ENCODE measurements around the gene DNAJC13. TPM values are rescaled to one million over a fixed set of nuclear protein-coding genes. Genes with fewer than 3 reads are reported as not detected.
A peak's percentile ranks its signal among the peaks of the same experiment; 100 is the strongest.

The DNAJC13 gene
- polyA plus RNA-seq, 3 donors, result 18.7 to 32.3 (median 20.8) TPM

DNA sequence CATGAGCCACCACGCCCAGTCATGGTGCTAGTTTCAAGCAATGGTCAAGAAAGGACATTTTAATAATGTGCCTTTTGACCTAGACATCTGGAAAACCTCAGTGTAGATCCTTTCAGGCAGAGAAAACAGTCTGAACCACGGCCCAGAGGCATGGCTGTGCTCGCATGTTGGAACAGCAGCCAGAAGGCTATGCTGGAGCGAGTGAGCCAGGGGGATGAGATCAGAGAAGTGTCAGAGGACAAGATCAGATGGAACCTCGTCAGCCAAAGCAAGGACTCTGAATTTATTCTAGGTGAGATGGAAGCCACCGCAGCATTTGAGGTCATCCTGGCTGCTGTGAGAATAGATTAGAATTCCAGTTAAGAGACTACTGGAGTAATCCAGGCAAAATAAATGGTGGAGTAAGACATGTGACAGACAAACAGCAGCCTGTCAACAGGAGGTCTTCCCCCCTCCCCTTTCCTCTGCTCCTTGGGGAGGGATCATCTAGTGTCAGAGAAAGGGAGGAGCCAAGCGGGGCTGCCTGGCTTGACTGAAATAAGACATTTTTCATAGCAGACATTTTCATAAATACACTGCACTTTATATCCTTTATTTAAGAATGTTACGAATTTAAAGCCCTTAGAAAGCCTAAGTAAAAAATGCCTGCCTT lies 139.3 kb downstream of the DNAJC13 start:
- no peaks in the 10 kb centered on the region for H4K20me1 ChIP-seq (ENCODE audit: insufficient read depth, low read length)
- no peak overlapping the region for H3K27ac Mint-ChIP-seq

DNA sequence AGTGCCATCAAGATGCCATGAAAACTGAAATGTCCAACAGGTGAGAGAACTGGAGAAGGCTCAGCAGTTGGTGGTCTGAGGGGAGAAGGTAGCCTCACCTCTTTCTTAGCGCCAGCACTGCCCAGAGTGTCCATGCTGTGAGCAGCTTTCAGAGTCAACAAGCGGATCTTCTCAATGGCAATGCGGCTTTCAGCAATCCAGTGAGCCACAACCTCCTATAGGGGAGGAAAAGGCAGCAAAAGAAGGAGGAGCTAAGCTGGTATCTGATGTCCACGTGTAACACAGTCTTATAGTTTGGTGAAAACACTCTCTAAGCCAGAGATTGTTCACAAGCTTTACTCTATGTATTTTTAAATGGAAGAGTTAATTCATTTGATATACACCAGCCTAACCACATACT lies 143.7 kb downstream of the DNAJC13 start:
- Mint-ChIP-seq H3K9me3 (peaks cover 0 to 4% (median 0%) of the 10 kb centered on the region in 7 donors), H3K27ac (peak overlapping the region in 1 of 7 donors; percentile 50), H3K36me3 (peaks cover 10 to 20% of the 10 kb centered on the region in 2 donors), H3K4me3 (no peak overlapping the region), H3K4me1 (peaks cover 16% of the 10 kb centered on the region), H3K27me3 (ENCODE audit: low read depth in 3 of 3) (no peaks in the 10 kb centered on the region)
- WGBS (ENCODE audit: insufficient coverage), result no CpG with 5 or more reads among the region's 4 CpGs
- Histone ChIP-seq H3K9me3 (replicated peaks in 1 of 2; ENCODE audit: control insufficient read depth in 1 of 2, insufficient read depth in 1 of 2, low read length in 2 of 2) (no peaks in the 10 kb centered on the region), H2AFZ (ENCODE audit: insufficient read depth, low read depth, low read length, poor library complexity, severe bottlenecking) (no peak overlapping the region), H3K4me1 (ENCODE audit: control insufficient read depth in 1 of 2, insufficient read depth in 2 of 2, low read length in 2 of 2) (peaks cover 4 to 8% of the 10 kb centered on the region in 2 donors), H3K27me3 (ENCODE audit: control insufficient read depth in 2 of 2, insufficient read depth in 2 of 2, low read length in 2 of 2) (no peaks in the 10 kb centered on the region), H3K36me3 (replicated peaks in 1 of 2; ENCODE audit: control insufficient read depth in 1 of 2, insufficient read depth in 2 of 2, low read length in 2 of 2) (no peaks in the 10 kb centered on the region), H3K79me2 (ENCODE audit: insufficient read depth, low read length) (no peaks in the 10 kb centered on the region), H4K20me1 (ENCODE audit: insufficient read depth, low read length) (no peaks in the 10 kb centered on the region), H3K9ac (ENCODE audit: insufficient read depth, low read length, poor library complexity, severe bottlenecking) (no peak overlapping the region), H3K4me3 (replicated peaks in 1 of 3; ENCODE audit: low read depth in 2 of 3, low read length in 3 of 3) (no peak overlapping the region), H3K27ac (ENCODE audit: low read depth in 1 of 2, low read length in 2 of 2) (no peak overlapping the region), H3K4me2 (replicated peaks; ENCODE audit: extremely low read depth, low read length, poor library complexity, severe bottlenecking) (no peak overlapping the region)
- TF ChIP-seq, protein P1, sequence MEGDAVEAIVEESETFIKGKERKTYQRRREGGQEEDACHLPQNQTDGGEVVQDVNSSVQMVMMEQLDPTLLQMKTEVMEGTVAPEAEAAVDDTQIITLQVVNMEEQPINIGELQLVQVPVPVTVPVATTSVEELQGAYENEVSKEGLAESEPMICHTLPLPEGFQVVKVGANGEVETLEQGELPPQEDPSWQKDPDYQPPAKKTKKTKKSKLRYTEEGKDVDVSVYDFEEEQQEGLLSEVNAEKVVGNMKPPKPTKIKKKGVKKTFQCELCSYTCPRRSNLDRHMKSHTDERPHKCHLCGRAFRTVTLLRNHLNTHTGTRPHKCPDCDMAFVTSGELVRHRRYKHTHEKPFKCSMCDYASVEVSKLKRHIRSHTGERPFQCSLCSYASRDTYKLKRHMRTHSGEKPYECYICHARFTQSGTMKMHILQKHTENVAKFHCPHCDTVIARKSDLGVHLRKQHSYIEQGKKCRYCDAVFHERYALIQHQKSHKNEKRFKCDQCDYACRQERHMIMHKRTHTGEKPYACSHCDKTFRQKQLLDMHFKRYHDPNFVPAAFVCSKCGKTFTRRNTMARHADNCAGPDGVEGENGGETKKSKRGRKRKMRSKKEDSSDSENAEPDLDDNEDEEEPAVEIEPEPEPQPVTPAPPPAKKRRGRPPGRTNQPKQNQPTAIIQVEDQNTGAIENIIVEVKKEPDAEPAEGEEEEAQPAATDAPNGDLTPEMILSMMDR (IDR thresholded peaks at IDR 0.05), result no peak
- intact Hi-C loops (cut with micrococcal nuclease), result no loop called here
- no peak for DNase-seq

More for the DNA sequence above, 139.3 kb downstream of the DNAJC13 start:
- Histone ChIP-seq H3K79me2 (ENCODE audit: insufficient read depth, low read length) (no peaks in the 10 kb centered on the region), H3K4me3 (replicated peaks in 1 of 3; ENCODE audit: low read depth in 2 of 3, low read length in 3 of 3) (no peak overlapping the region), H3K9me3 (replicated peaks in 1 of 2; ENCODE audit: control insufficient read depth in 1 of 2, insufficient read depth in 1 of 2, low read length in 2 of 2) (no peaks in the 10 kb centered on the region), H2AFZ (ENCODE audit: insufficient read depth, low read depth, low read length, poor library complexity, severe bottlenecking) (no peak overlapping the region), H3K9ac (ENCODE audit: insufficient read depth, low read length, poor library complexity, severe bottlenecking) (no peak overlapping the region), H3K36me3 (replicated peaks in 1 of 2; ENCODE audit: control insufficient read depth in 1 of 2, insufficient read depth in 2 of 2, low read length in 2 of 2) (no peaks in the 10 kb centered on the region), H3K27ac (ENCODE audit: low read depth in 1 of 2, low read length in 2 of 2) (no peak overlapping the region), H3K27me3 (ENCODE audit: control insufficient read depth in 2 of 2, insufficient read depth in 2 of 2, low read length in 2 of 2) (no peaks in the 10 kb centered on the region), H3K4me2 (replicated peaks; ENCODE audit: extremely low read depth, low read length, poor library complexity, severe bottlenecking) (no peak overlapping the region), H3K4me1 (ENCODE audit: control insufficient read depth in 1 of 2, insufficient read depth in 2 of 2, low read length in 2 of 2) (no peaks in the 10 kb centered on the region)
- TF ChIP-seq, protein P1 (IDR thresholded peaks at IDR 0.05), result no peak
- Mint-ChIP-seq H3K4me1 (peaks cover 1% of the 10 kb centered on the region), H3K27me3 (ENCODE audit: low read depth in 3 of 3) (peaks cover 0 to 3% (median 0%) of the 10 kb centered on the region in 3 donors), H3K9me3 (peaks cover 0 to 2% (median 0%) of the 10 kb centered on the region in 7 donors), H3K4me3 (no peak overlapping the region), H3K36me3 (peaks cover 6 to 16% of the 10 kb centered on the region in 2 donors)
- 96% methylated on average over 6 of the region's 8 CpGs for WGBS (ENCODE audit: insufficient coverage)
- intact Hi-C loops (cut with micrococcal nuclease), result no loop called here
- no peak for DNase-seq
